Neutrophil (primary cell): ENCODE data around the gene MOV10L1.

Source experiments
- H3K27ac ChIP-seq: fragments of 200-600 bp; sonication (generic); 2 replicates; pipeline ENCODE4 v1.5.1; 2016; ENCODE audit warnings: mild to moderate bottlenecking, moderate library complexity
- H3K27me3 ChIP-seq: fragments of 200-600 bp; sonication (generic); 2 replicates; pipeline ENCODE4 v1.6.0; 2016; ENCODE audit warnings: mild to moderate bottlenecking
- H3K36me3 ChIP-seq: fragments of 200-600 bp; sonication (generic); 2 replicates; pipeline ENCODE4 v1.5.1; 2017
- H3K4me1 ChIP-seq, 2 experiments: fragments of 200-600 bp in 1 of 2; sonication (generic) in 1 of 2; 1 replicate in 1 of 2; 2 replicates in 1 of 2; pipeline versions ENCODE4 v1.5.1 to v1.6.1; 2013 to 2016; ENCODE audit warnings: low read depth in 1 of 2, low read length in 1 of 2, mild to moderate bottlenecking in 1 of 2, moderate library complexity in 1 of 2; ENCODE audit not compliant: control insufficient read depth in 1 of 2, insufficient read depth in 1 of 2
- H3K4me3 ChIP-seq, 2 experiments: fragments of 200-600 bp in 1 of 2; sonication (generic) in 1 of 2; 1 replicate in 1 of 2; 2 replicates in 1 of 2; pipeline ENCODE4 v1.5.1; 2013 to 2016; ENCODE audit warnings: low read depth in 1 of 2, low read length in 1 of 2, mild to moderate bottlenecking in 1 of 2, moderate library complexity in 1 of 2
- H3K9me3 ChIP-seq: fragments of 200-600 bp; sonication (generic); 2 replicates; pipeline ENCODE4 v1.5.1; 2016
- TF ChIP-seq, protein P1 (sequence below): fragments of 200-600 bp; sonication (generic); IDR thresholded peaks from 2 replicates; pipeline ENCODE4 v1.5.1; 2016; ENCODE audit warnings: antibody characterized with exemption

The MOV10L1 gene

DNA sequence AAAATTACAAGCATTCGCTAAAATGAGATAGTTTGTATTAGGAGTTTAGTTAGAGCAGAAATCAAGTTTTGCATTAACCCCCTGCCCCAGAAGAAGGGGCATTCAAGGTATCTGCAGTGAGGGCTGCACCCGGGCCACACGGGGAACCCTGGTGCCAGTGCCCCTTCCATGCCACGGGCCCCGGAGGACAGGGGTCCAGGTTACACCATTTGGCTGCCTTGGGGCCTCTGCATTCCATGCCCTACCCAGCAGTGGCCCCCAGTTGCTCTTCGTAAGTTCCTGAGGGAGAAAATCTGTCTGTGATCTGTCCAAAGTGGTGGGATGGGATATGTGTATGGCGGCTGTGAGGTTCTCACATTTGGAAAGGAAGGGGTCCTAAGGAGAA is 63.9 kb downstream of the MOV10L1 start:
- Histone ChIP-seq H3K4me3 (no peak overlapping the region), H3K27me3 (peaks cover 11% of the 10 kb centered on the region), H3K36me3 (no peaks in the 10 kb centered on the region), H3K27ac (no peak overlapping the region), H3K4me1 (peaks cover 7 to 9% of the 10 kb centered on the region in 2 experiments), H3K9me3 (no peaks in the 10 kb centered on the region)
- TF ChIP-seq, protein P1, sequence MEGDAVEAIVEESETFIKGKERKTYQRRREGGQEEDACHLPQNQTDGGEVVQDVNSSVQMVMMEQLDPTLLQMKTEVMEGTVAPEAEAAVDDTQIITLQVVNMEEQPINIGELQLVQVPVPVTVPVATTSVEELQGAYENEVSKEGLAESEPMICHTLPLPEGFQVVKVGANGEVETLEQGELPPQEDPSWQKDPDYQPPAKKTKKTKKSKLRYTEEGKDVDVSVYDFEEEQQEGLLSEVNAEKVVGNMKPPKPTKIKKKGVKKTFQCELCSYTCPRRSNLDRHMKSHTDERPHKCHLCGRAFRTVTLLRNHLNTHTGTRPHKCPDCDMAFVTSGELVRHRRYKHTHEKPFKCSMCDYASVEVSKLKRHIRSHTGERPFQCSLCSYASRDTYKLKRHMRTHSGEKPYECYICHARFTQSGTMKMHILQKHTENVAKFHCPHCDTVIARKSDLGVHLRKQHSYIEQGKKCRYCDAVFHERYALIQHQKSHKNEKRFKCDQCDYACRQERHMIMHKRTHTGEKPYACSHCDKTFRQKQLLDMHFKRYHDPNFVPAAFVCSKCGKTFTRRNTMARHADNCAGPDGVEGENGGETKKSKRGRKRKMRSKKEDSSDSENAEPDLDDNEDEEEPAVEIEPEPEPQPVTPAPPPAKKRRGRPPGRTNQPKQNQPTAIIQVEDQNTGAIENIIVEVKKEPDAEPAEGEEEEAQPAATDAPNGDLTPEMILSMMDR = no peak

DNA sequence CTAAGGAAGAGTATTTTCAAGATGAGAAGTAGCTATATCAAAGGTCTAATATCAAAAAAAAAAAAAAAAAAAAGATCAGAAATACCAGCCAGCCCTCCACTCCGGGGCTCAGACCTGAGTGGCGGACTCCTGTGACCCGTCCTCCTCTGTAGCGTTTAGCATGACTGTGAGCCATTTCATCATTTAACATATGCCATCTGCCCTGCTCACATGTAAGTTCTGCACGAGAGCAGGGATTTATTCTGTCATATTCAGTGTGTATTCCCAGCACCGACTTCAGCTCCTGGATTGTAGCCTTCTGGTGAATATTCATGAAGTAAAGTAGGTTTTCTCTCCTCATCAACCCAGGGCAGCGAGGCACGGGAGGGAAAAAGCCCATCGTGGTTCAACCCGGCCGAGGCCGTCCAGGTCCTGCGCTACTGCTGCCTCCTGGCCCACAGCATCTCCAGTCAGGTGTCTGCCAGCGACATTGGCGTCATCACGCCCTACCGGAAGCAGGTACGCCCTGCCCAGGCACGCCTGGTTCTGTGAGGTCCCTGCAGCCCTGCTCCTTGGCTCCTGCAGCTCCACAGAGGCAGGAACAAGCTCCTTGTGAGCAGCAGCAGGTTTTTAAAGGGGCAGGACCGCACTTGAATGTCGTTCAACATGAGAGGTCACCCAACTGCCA is 68.0 kb downstream of the MOV10L1 start:
- Histone ChIP-seq H3K36me3 (no peaks in the 10 kb centered on the region), H3K4me1 (no peaks in the 10 kb centered on the region), H3K27ac (no peak overlapping the region), H3K4me3 (no peak overlapping the region), H3K9me3 (no peaks in the 10 kb centered on the region), H3K27me3 (peaks cover 24% of the 10 kb centered on the region)
- TF ChIP-seq, protein P1 = no peak

GRCh38 chr22:50160947-50161346 is 71.1 kb downstream of the MOV10L1 start:
- Histone ChIP-seq H3K4me3 (no peak overlapping the region), H3K4me1 (no peaks in the 10 kb centered on the region), H3K27me3 (peaks cover 34% of the 10 kb centered on the region), H3K9me3 (no peaks in the 10 kb centered on the region), H3K27ac (no peak overlapping the region), H3K36me3 (no peaks in the 10 kb centered on the region)
- TF ChIP-seq, protein P1 = no peak

DNA sequence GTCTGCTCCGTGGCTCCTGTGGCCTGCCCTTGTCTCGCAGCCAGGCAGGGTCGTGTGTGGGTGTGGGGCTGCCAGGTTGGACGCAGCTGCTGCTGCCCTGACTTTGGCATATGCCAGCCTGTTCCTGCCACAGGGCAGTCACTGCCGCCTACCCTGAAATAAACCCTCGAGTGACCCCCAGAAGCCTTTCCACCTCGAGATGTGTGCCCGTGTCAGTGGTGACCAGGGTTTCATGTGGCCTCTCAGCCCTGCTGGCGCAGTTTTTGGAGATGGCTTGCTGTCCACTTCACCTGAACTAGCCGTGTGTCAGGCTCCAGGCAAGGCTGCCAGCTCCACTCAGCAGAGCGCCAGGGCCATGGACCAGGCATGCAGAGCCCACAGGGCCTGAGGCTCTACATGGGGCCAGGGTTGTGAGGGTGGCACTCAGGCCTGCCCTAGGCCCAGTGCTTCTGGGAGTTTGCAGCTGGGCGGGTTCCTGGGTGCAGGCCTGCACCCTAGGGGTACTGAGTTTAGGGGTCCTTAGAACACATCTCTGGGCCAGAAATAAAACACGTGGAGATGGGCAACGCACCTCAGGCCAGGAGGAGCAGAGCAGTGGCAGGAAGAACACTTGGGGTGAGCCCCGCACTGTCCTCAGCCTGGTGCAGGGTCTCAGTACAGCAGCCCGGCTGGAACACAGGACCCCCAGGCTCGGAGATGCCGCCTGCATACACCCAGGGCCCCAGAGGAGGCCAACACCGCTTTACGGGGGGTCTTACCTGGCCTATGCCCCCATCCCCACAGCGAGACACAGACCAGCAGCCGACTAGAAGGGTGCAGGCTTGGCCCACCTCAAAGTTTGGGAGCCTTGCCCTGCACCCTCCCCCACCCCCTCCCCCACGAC is 71.9 kb downstream of the MOV10L1 start:
- Histone ChIP-seq H3K36me3 (no peaks in the 10 kb centered on the region), H3K4me3 (no peak overlapping the region), H3K27me3 (peaks cover 37% of the 10 kb centered on the region)

GRCh38 chr22:50162391-50162956 is 72.7 kb downstream of the MOV10L1 start:
- TF ChIP-seq, protein P1 = no peak
- peaks cover 44% of the 10 kb centered on the region for H3K27me3 ChIP-seq

More for the DNA sequence above, 71.9 kb downstream of the MOV10L1 start:
- TF ChIP-seq, protein P1 = no peak
- H3K4me1 ChIP-seq = no peaks in the 10 kb centered on the region
- no peak overlapping the region for H3K27ac ChIP-seq
- H3K9me3 ChIP-seq = no peaks in the 10 kb centered on the region

More at GRCh38 chr22:50162391-50162956, 72.7 kb downstream of the MOV10L1 start:
- no peaks in the 10 kb centered on the region for H3K9me3 ChIP-seq
- H3K4me3 ChIP-seq = no peak overlapping the region
- no peak overlapping the region for H3K27ac ChIP-seq
- no peaks in the 10 kb centered on the region for H3K4me1 ChIP-seq
- no peaks in the 10 kb centered on the region for H3K36me3 ChIP-seq
